K562 treated with DMSO at 1 percent for 4 hours (cell line): Measurements from ENCODE around the gene PKMYT1. TPM values are rescaled to one million over a fixed set of nuclear protein-coding genes. Genes with fewer than 3 reads are reported as not detected.

Source experiments
- total RNA-seq: library from RNA; unstranded; fragments of 300-600 nt; gene quantifications from 2 replicates; pipeline ENCODE4 v1.2.3, GENCODE V29; 2022; ENCODE audit not compliant: insufficient read depth

PKMYT1 gene
- 137 and 143 TPM in 2 replicates for total RNA-seq

DNA sequence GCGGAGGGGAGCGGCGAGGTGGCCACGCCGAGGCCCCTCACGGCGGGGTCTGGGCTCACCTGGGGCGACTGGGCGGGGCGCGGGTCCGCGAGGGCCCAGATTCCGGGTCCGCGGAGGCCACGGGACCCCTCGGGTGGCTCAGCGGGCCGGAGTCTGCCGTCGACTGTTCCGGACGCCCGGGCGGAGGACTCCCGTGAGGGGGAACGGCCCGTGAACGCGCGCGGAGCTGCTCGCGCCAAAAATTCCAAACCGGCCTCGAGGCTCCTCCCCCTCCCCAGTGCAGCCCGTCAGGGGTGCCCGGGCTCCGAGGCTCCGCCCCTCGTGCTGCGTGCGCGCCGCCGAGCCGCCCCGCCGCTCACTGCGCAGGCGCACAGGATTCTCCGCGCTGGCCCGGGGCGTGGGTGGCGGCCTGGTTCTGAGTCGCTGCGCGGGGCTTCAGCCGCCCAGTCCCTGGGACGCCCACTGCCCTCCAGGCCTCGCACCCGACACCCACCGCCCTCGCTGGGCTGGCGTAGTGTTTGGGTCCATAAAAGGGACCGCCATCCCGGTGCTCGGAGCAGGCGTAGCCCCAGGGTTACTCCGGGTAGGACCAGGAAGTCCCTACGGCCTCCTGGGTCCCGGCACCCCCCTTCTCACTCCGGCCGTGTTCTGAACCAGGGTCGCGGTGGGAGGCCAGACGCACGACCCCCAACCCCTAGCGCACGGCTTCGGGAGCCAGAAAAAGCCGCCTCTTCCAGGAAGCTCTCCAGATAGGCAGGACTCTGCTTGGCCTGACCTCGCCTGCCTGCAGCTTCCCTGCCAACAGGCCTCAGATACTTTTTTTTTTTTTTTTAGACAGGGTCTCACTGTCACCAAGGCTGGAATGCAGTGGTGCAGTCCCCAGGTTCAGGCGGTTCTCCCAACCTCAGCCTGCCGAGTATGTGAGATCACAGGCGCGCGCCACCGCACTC, at the start of gene PKMYT1:
Gene PKMYT1, minus strand, starts transcription at position 220 of the 950 bp plus-strand sequence. CDS start 789 bp downstream, outside the sequence.

DNA sequence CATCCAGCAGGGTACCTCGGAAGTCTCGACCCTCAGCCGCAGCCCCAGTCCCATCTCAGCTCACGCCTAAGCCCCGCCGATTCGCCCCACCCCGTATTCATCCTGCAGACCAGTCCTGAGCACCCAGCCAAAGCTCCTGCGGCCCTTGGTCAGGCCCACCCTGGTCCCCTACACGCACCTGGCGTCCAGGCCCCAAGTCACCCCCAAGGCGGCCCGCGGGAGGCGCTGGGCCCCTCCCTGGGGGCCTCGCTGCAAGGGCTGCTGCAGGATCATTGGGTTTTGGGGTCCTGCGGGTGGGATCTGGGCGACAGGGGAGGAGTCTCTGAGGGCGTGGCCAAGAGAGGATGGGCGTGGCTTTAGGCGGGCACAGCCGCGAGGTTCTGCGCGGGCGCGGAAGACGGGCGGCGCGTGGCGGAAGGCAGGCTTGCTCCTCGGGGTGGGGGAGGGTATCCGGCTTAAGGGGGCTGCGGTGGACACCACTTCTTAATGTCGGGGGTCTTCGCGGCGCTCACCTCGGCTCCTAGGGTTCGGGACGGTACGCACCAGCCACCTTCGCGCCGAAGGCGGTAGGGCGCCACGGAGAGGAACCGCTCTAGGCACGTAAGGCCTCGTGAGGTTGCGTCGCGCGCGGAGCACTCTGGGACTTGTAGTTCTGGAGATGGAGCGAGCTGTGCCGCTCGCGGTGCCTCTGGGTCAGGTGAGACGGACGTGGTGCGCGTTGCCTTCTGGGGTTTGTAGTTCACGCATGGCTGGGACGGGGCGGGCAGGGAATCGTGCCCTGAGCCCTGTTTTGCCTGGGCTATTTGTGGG, 43.6 kb upstream of the PKMYT1 start, which contains the start of the genes HCFC1R1 and THOC6:
Gene HCFC1R1, minus strand, starts transcription at position 274 of the 810 bp plus-strand sequence. Its CDS starts 1 bp downstream, at position 273.
Gene THOC6, plus strand, starts transcription at position 367 of the 810 bp plus-strand sequence. Its CDS starts 292 bp downstream, at position 659.

DNA sequence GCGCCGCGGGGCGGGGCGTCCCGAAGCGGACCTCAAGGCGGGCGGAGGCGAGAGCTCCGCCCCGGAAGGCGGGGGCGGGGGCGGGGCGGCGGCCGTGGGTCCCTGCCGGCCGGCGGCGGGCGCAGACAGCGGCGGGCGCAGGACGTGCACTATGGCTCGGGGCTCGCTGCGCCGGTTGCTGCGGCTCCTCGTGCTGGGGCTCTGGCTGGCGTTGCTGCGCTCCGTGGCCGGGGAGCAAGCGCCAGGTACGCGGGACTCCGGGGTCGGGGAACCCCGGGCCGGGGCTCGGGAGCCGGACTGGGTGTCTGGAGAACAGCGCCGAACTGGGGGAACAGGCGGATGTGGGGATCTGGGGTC, 40.0 kb upstream of the PKMYT1 start, which contains the start of gene TNFRSF12A:
Gene TNFRSF12A, plus strand, starts transcription at position 122 of the 357 bp plus-strand sequence. Its CDS starts 30 bp downstream, at position 152.

DNA sequence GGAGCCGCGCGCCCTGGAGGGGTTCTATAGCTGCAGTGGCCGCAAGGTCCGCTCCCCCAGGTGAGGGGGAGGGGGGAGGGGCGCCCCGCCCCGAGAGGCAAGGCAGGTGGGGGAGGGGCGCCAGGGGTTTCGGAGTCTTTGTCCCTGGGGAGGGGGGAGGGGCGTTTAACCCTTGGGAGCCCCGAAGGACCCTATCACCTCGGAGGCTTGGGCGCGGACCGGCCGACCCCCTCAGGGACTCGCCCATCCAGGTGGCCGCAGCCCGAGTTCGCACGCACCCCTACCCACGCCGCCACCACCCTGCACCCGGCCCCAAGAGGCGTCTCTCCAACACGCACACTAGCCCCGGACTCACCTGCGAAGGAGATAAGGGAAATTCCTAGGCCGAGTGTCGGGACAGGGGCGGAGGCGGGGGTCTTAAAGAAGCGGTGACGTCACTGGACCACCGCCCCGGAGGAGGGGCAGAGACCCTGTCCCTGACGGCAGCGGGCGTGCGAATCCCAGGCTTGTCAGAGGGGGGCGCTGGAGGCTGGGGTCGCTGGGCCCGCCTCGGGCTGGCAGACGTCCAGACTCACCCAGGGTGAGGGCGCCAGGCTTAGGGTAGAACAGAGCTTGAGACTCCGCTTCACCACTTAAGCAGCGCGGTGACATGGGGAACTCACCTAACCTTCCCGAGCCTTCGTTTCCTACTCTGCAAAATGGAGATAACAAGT, 37.7 kb upstream of the PKMYT1 start, which contains the start of gene CLDN6:
Gene CLDN6, minus strand, starts transcription at position 390 of the 713 bp plus-strand sequence. CDS start 2,162 bp downstream, outside the sequence.

DNA sequence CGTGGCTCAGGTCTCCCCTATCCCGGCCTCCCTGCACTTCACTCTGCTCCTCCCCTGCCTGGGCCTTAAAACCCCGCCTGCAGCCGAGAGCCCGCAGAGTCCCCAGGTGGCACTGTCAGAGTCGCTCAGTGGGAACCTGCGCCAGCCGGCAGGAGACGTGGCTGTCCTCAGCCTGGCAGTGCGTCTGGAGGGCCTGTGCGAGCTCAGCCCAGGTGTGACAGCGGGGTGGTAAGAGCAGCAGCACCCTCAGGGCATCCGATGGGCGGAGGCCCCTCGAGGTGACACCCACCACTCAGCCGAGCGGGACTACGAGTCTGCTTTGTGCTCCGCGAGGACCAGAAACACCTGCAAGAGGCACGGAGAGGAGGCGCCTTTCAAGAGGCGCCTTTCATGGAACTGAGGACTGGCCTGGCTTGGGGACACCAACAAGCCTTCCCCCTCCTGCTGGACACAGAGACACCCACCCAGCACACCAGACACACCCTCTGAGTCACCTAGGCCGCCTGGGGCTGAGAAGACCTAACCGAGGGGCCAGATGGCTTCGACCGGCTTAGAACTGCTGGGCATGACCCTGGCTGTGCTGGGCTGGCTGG, 32.7 kb upstream of the PKMYT1 start, which contains the start of gene CLDN9:
Gene CLDN9, plus strand, starts transcription at position 96 of the 593 bp plus-strand sequence. Its CDS starts 440 bp downstream, at position 536.

DNA sequence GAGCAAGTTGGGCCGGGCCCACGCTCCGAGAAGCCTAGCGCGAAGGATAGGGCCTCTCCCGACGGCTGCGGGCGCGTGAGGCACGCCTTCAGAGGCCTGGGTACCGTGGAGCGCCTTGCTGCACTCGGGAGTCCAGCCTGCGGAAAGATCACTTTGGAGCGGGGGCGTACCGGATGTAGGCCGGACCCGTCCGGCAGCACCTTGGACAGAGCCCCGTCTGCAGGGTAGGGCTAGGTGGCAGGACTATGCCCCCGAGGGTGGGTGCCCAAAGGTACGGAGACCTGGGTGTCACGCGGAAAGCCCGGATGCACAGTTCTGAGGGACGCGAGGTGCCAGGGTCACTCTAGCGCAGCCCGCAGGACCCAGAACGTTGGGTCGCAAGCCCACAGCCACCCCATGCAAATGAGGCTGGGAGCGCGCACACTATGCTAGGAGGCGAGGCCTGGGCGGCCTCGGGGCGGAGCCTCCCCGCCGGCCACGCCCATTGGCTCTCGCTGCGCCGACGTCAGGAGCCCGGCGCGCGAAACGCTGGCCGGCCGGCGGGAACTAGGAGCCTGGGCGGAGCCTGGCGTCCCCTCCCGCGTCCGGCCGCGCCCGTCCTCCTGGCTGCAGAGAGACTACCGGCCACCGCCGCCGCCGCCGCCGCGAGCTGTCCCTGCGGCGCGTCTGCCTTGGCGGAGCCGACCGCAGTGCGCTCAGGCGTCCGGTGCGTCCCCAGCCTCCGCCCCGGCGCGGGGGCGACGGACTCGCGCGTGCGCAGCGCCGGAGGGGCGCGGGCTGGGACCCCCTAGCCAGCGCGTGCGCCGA, 11.3 kb downstream of the PKMYT1 start, which contains the start of gene PAQR4:
Gene PAQR4, plus strand, starts transcription at position 611 of the 807 bp plus-strand sequence. CDS start 327 bp downstream, outside the sequence.

DNA sequence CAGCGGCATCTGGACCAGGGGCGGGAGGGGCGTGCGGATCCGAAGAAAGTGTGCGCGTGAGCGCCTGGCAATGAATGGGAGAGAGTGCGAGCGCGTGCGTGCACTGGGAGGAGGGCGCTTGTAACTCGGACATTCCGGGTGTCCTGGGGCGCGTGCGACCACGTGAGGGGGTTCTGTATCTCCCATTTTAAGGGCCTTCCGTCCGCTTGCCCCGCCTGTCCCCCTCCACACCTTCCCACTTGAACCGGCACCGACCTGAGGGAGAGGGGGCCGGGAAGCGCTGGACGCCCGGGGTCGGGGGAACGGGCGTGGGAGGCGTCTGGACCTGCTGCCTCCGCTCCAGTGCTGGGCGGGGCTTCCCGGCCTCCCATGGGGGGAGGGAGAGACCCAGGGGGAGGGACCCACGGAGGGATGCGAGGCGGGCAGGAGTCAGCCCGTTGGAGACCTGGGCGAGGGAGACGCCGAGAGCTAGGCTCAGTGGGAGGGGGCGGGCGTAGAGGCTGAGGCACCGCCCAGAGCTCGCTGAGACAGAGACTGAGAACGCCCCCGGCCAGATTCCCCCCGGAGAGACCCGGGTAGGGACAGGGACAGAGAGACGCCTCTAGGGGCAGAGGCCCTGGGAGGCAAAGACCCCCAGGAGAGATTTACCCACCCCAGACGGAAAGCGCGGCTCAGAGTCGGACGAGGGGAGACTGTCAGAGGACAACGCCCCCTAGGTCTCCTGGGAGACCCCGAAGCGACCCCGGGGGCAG, 16.3 kb downstream of the PKMYT1 start, which contains the start of gene KREMEN2:
Gene KREMEN2, plus strand, starts transcription at position 553 of the 752 bp plus-strand sequence. CDS start 246 bp downstream, outside the sequence.

Other genes with a start within 250 kb of the PKMYT1 start
- 145 and 244 TPM in 2 replicates for gene SRRM2, start 227.8 kb downstream of the PKMYT1 start, total RNA-seq
- gene ELOB, start 203.2 kb downstream of the PKMYT1 start, total RNA-seq, result 201 and 221 TPM in 2 replicates
- not detected in 2 replicates for gene PRSS33, start 192.9 kb downstream of the PKMYT1 start, total RNA-seq
- gene PRSS41, start 182.0 kb downstream of the PKMYT1 start, total RNA-seq, result not detected in 2 replicates
- 95.8 and 106 TPM in 2 replicates for gene PRSS21, start 163.2 kb downstream of the PKMYT1 start, total RNA-seq
- 1.7 TPM in 1 of 2 replicates, not detected in the other for gene ZG16B, start 150.1 kb downstream of the PKMYT1 start, total RNA-seq
- not detected in 2 replicates for gene PRSS22, start 122.3 kb downstream of the PKMYT1 start, total RNA-seq
- gene FLYWCH2, start 97.2 kb downstream of the PKMYT1 start, total RNA-seq, result 45.9 and 76.3 TPM in 2 replicates
- gene FLYWCH1, start 68.5 kb downstream of the PKMYT1 start, total RNA-seq, result 33.1 and 37.0 TPM in 2 replicates
- 1.1 and 2.0 TPM in 2 replicates for gene KREMEN2, start 16.2 kb downstream of the PKMYT1 start, total RNA-seq
- 15.4 and 15.7 TPM in 2 replicates for gene PAQR4, start 11.1 kb downstream of the PKMYT1 start, total RNA-seq
- 3.2 and 4.8 TPM in 2 replicates for gene CLDN9, start 32.5 kb upstream of the PKMYT1 start, total RNA-seq
- 0.75 and 1.1 TPM in 2 replicates for gene CLDN6, start 37.7 kb upstream of the PKMYT1 start, total RNA-seq
- gene TNFRSF12A, start 39.9 kb upstream of the PKMYT1 start, total RNA-seq, result 18.9 and 26.6 TPM in 2 replicates
- 29.9 and 38.3 TPM in 2 replicates for gene HCFC1R1, start 43.5 kb upstream of the PKMYT1 start, total RNA-seq
- gene THOC6, start 43.6 kb upstream of the PKMYT1 start, total RNA-seq, result 53.0 and 55.1 TPM in 2 replicates
- not detected in 2 replicates for gene BICDL2, start 56.5 kb upstream of the PKMYT1 start, total RNA-seq
- gene MMP25, start 66.1 kb upstream of the PKMYT1 start, total RNA-seq, result not detected in 2 replicates
- gene IL32, start 85.2 kb upstream of the PKMYT1 start, total RNA-seq, result 24.6 and 29.6 TPM in 2 replicates
- gene ZSCAN10, start 118.8 kb upstream of the PKMYT1 start, total RNA-seq, result not detected in 2 replicates
- 22.9 and 23.2 TPM in 2 replicates for gene ZNF205, start 132.1 kb upstream of the PKMYT1 start, total RNA-seq
- gene ZNF213, start 154.6 kb upstream of the PKMYT1 start, total RNA-seq, result 17.6 and 18.0 TPM in 2 replicates
- gene OR1F1, start 207.8 kb upstream of the PKMYT1 start, total RNA-seq, result not detected in 2 replicates